HEK293 (cell line): ENCODE data around the gene MAST2.

ENCODE experiments used
- ATF2 ChIP-seq: fragments of 450-650 bp; formaldehyde crosslinking; IDR thresholded peaks from 2 replicates; pipeline ENCODE4 v1.5.1; 2016; ENCODE audit warnings: missing biosample characterization, missing genetic modification characterization, low read depth
- CTCF ChIP-seq: fragments of 450-650 bp; formaldehyde crosslinking; IDR thresholded peaks from 2 replicates; pipeline ENCODE4 v1.5.1; 2016; ENCODE audit warnings: missing biosample characterization, missing genetic modification characterization
- HOXA7 ChIP-seq: sonication (generic); formaldehyde crosslinking; IDR thresholded peaks from 2 replicates; pipeline ENCODE4 v1.8.1; 2022; ENCODE audit warnings: missing genetic modification reagents, borderline replicate concordance
- KLF1 ChIP-seq: fragments of 450-650 bp; formaldehyde crosslinking; IDR thresholded peaks from 2 replicates; pipeline ENCODE4 v1.5.1; 2016; ENCODE audit warnings: missing biosample characterization, missing genetic modification characterization
- MZF1 ChIP-seq: fragments of 450-650 bp; formaldehyde crosslinking; IDR thresholded peaks from 2 replicates; pipeline ENCODE4 v1.5.1; 2017; ENCODE audit warnings: missing biosample characterization, missing genetic modification characterization, borderline replicate concordance
- ZBTB21 ChIP-seq: fragments of 450-650 bp; formaldehyde crosslinking; IDR thresholded peaks from 2 replicates; pipeline ENCODE4 v1.5.1; 2017; ENCODE audit warnings: missing biosample characterization, missing genetic modification characterization
- ZBTB26 ChIP-seq: fragments of 450-650 bp; formaldehyde crosslinking; optimal IDR thresholded peaks from 2 replicates; pipeline ENCODE3; 2016; ENCODE audit warnings: missing biosample characterization, mild to moderate bottlenecking, missing genetic modification characterization
- ZFP3 ChIP-seq: fragments of 450-650 bp; formaldehyde crosslinking; IDR thresholded peaks from 2 replicates; pipeline ENCODE4 v1.5.1; 2016; ENCODE audit warnings: low read depth, missing biosample characterization, missing genetic modification characterization
- ZNF214 ChIP-seq: fragments of 450-650 bp; formaldehyde crosslinking; IDR thresholded peaks from 2 replicates; pipeline ENCODE4 v1.5.1; 2017; ENCODE audit warnings: missing biosample characterization, mild to moderate bottlenecking, missing genetic modification characterization, borderline replicate concordance
- ZNF223 ChIP-seq: fragments of 450-650 bp; formaldehyde crosslinking; IDR thresholded peaks from 2 replicates; pipeline ENCODE4 v1.5.1; 2016; ENCODE audit warnings: missing biosample characterization, missing genetic modification characterization
- ZNF24 ChIP-seq: fragments of 450-650 bp; formaldehyde crosslinking; IDR thresholded peaks from 2 replicates; pipeline ENCODE4 v1.5.1; 2016; ENCODE audit warnings: missing biosample characterization, missing genetic modification characterization
- ZNF596 ChIP-seq: fragments of 450-650 bp; IDR thresholded peaks from 2 replicates; pipeline ENCODE4 v1.5.0; 2018; ENCODE audit warnings: missing biosample characterization, mild to moderate bottlenecking, missing genetic modification characterization, moderate library complexity
- ZNF707 ChIP-seq: fragments of 450-650 bp; formaldehyde crosslinking; IDR thresholded peaks from 2 replicates; pipeline ENCODE4 v1.5.1; 2016; ENCODE audit warnings: missing biosample characterization, missing genetic modification characterization
- TF ChIP-seq, protein P1 (sequence below): fragments of 450-650 bp; formaldehyde crosslinking; IDR thresholded peaks from 2 replicates; pipeline ENCODE4 v1.5.1; 2016; ENCODE audit warnings: missing biosample characterization, missing genetic modification characterization

DNA sequence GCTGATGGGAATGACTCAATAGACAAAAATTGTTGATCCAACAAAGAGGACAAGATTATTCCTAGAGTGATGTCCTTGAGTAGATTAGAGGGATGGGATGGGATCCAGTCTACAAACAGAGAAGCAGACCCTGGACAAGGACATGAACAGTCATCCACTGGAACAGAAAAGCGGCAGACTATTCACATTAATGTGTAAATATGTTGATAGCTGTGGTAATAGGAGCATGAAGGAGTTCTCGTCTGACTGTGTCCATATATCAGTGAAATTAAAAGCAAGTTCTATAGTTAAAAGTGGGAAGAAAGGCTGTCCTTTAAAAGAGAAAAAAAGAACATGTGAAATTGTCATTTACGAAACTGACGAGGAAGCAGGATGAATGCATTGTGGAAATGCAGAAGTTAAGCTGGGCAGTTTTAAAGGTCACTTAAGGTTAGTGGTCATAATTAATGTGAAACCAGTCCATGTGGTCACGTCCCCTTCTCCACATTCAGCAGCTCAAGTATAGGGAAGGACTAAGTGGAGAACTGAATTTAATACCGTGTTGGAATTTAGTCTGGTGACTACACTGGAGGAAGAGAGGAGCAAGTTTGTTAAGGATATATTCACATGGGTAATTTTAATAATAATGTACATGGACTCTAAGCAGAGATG lies 266.9 kb downstream of the MAST2 start:
- no peak for TF ChIP-seq ZNF707 (tag by site-specific recombination)
- no peak for TF ChIP-seq ZNF214 (tag by site-specific recombination)
- TF ChIP-seq, protein P1, sequence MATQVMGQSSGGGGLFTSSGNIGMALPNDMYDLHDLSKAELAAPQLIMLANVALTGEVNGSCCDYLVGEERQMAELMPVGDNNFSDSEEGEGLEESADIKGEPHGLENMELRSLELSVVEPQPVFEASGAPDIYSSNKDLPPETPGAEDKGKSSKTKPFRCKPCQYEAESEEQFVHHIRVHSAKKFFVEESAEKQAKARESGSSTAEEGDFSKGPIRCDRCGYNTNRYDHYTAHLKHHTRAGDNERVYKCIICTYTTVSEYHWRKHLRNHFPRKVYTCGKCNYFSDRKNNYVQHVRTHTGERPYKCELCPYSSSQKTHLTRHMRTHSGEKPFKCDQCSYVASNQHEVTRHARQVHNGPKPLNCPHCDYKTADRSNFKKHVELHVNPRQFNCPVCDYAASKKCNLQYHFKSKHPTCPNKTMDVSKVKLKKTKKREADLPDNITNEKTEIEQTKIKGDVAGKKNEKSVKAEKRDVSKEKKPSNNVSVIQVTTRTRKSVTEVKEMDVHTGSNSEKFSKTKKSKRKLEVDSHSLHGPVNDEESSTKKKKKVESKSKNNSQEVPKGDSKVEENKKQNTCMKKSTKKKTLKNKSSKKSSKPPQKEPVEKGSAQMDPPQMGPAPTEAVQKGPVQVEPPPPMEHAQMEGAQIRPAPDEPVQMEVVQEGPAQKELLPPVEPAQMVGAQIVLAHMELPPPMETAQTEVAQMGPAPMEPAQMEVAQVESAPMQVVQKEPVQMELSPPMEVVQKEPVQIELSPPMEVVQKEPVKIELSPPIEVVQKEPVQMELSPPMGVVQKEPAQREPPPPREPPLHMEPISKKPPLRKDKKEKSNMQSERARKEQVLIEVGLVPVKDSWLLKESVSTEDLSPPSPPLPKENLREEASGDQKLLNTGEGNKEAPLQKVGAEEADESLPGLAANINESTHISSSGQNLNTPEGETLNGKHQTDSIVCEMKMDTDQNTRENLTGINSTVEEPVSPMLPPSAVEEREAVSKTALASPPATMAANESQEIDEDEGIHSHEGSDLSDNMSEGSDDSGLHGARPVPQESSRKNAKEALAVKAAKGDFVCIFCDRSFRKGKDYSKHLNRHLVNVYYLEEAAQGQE = no peak
- TF ChIP-seq ZNF596 = no peak
- no peak for TF ChIP-seq CTCF (tag by site-specific recombination)
- TF ChIP-seq ZBTB26 (tag by site-specific recombination) = no peak
- no peak for TF ChIP-seq ZFP3 (tag by site-specific recombination)
- no peak for TF ChIP-seq ZNF223 (tag by site-specific recombination)
- TF ChIP-seq ZNF24 (tag by site-specific recombination) = no peak
- no peak for TF ChIP-seq HOXA7 (CRISPR knock-in tag)
- TF ChIP-seq KLF1 (tag by site-specific recombination) = no peak
- no peak for TF ChIP-seq MZF1 (tag by site-specific recombination)
- TF ChIP-seq ZBTB21 = no peak
- no peak for TF ChIP-seq ATF2 (tag by site-specific recombination)
